NCI-H460 (cell line): ENCODE results near the gene ANKRD11. TPM values are rescaled to one million over a fixed set of nuclear protein-coding genes. Genes with fewer than 3 reads are reported as not detected.
"Not testable (repeated sequence)": the region's sequence is repeated elsewhere in the genome, so short reads cannot be mapped to it uniquely, and the experiment has no call there.

ENCODE experiments used
- DNase-seq: peaks from one replicate; pipeline ENCODE4 v3.0.0-alpha.2; 2016; ENCODE audit warnings: low read depth; ENCODE audit errors: extremely low read depth
- total RNA-seq: library from RNA; depleted of rRNA; stranded (reverse); fragments of >200 nt; shearing (Covaris generic); gene quantifications from 2 replicates; pipeline ENCODE4 v1.2.3, GENCODE V29; 2014

The ANKRD11 gene
- total RNA-seq, 1 experiment from 2014 or later, result 56.1 TPM

DNA sequence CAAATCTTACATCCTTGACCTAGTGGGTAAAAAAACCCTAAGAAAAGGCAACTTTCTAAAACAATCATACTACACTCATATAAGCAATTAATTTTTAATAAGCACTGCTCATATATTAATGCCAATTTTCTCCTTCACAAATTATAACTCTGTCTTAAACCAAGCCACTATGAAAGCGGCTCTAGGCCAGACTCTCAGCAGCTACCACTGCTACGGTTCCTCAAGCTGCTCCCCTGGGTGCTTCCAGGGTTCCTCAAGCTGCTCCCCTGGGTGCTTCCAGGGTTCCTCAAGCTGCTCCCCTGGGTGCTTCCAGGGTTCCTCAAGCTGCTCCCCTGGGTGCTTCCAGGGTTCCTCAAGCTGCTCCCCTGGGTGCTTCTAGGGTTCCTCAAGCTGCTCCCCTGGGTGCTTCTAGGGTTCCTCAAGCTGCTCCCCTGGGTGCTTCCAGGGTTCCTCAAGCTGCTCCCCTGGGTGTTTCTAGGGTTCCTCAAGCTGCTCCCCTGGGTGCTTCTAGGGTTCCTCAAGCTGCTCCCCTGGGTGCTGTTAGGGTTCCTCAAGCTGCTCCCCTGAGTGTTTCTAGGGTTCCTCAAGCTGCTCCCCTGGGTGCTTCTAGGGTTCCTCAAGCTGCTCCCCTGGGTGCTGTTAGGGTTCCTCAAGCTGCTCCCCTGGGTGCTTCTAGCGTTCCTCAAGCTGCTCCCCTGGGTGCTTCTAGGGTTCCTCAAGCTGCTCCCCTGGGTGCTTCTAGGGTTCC is 35.8 kb downstream of the ANKRD11 start:
- not testable (repeated sequence) for DNase-seq

DNA sequence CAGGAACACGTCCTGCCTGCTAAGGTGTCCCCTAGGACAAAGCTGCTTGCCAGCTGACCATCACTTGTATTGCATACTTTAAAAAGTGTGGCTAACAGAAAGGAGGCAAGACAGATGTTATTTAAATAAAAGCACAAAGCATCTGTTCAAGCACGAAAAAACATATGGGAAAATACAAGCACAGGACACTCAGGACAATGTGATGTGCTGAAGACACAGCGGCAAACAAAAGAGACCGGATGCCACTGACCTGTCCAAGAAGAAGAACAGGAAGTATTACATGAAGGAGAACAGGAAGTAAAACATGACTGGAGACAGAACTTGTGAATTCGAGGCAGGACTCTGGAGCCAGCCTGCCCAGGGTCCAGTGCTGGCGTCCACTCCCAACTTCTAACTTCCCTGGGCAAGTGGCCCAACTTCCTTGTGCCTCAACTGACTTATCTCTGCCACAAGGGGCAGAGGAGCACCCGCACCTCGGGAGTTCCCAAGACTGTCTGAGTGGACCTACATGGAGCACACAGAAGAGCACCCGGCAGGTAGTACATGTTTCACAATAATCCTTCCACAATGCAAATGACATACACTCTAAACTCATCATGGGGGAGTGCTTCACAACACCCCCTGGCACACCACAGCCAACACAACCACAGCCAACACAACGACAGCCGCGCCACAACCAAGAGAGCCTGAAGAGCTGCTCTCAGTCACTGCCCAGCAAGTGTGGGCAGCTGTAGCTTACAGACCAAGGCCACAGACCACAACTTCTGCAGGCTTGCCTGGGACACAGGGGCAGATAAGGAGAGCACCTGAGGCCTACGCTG is 36.6 kb downstream of the ANKRD11 start:
- no peak for DNase-seq

DNA sequence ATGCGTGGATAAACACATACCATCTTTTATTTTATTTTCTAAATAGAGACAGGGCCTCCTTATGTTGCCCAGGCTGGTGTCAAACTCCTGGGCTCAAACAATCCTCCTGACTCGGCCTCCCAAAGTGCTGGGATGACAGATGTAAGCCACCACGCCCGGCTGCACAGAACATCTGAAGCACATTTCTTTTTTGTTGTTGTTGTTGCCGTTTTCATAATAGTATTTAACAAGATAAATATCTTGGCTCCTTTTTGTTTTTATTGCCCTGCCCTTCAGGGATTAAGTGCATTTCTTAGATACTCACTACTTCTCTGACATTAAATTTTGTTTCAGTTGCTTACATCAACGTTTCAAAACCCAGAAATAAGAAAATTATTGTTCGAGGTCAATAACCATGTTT is 37.4 kb downstream of the ANKRD11 start:
- no peak for DNase-seq

DNA sequence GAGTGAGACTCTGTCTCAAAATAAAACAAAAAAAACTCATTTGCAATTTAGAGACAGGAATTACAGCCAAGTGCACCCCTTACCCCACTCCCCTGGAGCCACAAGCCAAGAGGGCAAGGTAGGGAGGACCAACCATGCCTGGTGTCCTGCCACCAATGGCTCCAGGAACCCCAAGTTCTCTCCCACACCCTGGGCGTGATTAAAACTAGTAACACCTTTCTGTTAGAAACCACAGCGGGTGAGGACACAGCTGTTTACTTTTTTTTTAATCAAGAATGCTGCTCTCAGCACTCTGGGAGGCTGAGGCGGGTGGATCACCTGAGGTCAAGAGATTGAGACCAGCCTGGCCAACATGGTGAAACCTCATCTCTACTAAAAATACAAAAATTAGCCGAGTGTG is 38.1 kb downstream of the ANKRD11 start:
- DNase-seq, result no peak

DNA sequence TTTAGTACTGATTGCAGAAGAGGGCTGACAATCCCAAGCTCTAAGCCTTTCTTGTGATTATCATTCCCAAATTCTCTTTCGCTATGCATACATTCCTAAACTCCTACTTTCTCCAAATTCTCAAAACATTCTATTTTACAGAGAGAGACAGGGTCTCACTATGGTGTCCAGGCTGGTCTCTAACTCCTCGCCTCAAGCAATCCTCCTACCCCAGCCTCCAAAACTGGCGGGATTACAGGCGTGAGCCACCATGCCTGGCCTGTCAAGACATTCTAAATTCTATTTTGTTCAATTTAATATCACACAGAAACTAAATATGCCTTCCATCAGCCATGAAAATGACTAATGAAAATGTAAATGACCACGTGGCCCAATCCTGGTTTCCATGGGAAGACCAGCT is 39.8 kb downstream of the ANKRD11 start:
- no peak for DNase-seq

DNA sequence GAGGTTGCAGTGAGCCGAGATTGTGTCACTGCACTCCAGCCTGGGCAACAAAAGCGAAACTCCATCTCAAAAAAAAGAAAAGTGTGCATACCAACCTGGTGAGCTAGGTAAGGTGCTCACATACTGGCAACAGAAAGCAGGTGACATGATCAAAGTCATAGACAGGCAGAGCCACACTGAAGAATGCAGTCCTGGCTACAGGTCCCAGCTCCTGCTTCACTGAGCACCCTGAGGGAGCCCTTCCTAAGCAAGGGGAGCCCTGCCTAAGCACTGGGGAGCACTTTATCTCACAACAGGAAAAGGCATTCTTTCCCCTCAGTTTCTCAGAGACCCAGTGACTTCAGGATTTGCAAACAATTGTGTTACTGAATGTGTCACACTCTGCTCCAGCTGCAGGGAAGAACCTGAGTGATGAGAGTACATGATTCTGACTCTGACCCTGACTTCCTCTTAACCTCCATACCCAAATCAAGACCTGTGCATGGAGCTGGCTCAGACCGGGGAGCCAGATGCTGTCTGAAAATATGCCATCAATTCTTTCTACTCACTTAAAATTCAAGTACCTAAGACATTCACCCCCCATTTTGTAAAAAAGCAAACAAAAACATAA is 40.5 kb downstream of the ANKRD11 start:
- no peak for DNase-seq

DNA sequence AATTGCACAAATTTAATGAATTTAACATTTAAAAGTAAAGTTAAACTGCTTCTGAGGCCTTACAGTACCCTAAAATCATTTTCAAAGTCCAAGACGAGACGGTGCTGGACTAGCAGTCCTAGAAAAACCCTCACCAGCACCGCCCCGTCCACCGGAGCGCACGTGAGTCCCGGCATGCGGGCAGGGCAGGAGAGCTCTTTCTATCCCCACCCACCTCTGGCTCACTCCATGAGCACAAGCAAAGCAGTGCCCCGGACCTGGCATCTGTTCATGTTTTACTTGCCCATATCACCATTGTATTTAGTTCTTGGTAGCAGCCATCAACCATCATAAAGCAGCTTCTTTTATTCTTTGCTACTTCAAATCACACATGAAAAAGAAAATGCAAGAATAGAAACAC is 41.7 kb downstream of the ANKRD11 start:
- no peak for DNase-seq

DNA sequence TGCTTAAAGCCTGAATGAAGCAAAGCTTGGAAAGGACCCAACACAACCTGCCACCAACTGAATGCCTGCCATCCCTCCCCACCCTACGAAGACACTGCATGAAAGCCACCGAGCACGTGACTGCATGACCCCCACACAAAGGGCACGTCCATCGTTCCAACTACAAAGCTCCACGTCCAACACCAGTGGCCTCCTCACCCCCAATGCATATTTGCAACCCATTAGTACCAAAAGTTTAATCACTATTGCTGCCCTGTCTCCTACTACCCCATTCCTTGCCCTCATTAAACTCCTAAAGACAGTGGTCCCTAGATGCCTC is 43.4 kb downstream of the ANKRD11 start:
- no peak for DNase-seq

DNA sequence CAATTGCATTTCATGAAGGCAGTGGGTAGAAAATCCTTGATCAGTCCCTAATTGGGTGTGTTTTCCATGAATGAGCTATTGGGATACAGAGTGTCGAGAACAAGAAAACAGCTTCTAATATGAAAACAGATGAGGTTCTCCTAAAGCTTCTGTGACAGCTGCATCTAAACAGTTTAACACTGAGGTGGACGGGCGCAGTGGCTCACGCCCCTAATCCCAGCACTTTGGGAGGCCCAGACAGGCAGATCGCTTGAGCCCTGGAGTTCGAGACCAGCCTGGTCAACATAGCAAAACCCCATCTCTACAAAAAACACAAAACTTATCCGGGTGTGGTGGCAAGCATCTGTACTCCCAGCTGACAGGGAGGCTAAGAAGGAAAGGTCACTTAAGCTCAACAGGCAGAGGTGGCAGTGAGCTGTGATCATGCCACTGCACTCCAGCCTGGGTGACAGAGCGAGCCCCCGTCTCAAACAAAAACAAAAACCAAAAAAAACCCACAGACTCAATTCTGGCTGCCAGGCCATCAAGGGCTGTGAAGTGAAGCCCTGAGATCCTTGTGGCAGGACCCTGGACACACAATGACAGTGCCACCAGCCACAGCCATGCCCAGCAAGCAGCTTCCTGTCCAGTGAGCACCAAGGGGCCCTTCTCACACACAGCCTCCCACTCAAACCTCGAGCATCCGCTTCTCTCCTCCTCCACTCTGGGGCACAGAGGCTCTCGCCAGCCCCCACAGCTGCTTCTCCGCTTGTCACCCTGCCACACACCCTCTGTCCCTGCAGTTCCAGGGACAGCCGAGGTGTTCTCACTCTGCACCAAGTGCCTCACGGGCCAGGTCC is 44.0 kb downstream of the ANKRD11 start:
- no peak for DNase-seq

DNA sequence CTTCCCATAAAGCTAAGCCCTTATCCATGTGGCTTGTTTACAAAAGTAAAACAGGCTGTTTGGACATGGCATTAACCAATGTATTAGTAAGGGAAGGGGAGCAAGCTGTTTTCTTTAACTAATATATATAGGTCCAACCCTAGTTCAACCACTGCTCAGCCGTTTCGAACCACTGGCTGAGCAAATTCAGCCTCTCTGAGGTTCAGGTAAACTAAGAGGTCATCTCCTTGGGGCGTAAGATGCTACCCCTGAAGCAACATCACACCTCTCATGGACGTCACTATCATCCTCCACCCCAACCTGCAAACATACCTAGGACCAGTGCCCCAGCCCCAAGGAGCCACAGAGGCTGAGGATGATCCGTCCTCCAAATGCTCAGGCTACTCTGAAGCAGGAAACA is 45.2 kb downstream of the ANKRD11 start:
- no peak for DNase-seq

DNA sequence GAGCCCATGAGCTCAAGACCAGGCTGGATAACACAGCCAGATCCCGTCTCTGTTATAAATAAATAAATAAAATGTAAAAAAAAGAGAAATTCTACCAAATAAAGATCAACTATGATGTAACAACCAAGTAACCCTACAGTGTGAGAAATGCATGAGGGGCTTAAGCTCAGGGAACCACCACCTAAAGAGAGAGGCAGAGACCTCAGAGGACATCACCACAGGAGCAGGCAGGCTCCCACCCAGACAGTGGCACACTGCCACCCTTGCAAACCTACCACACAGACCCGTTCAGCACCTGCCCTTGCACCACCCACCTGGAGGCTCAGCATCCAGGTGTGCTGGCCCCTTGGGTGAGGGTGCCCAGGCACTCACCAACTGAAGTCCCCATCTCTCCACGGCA is 45.6 kb downstream of the ANKRD11 start:
- no peak for DNase-seq

DNA sequence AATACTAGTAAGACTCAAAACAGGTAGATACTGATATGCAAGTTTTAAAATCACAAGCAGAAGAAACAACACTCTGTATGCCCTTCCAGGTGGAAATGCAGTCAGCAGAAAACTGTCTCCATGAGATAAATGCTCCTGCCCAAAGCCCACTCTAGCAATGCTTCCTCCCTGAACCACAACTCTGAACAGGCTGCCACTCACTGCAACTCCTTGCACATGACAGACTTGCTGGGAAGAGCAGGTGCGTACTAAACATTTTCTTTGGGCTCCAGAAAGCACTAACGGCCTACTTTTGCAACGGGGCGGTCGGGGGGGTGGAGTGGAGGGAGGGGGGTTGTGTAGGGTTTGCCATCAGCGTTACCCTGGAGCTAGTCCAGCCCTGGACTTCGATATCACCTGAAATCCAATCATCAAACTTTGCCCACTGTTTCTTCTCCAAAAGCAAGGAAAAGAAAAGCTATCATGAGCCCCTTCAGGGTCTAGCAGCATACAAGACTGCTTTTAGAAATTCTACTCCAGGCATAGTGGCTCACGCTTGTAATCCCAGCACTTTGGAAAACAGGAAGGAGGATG is 46.1 kb downstream of the ANKRD11 start:
- no peak for DNase-seq

DNA sequence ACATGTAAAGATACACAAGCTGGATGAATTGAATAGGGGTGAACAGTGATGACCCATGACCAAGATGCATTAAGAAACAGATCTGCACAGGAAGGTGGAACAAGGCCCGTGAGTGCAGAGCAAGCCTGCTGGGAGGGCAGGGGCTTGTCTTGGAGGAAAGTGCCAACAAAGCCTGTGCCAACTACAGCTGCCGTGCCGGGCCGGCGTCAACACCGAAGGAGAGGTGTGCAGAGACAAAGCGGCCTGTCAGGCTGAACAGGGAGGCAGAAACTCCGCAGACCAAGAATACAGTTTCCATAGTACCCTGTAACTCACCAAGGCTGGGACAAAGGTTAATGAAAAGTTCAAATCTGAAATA is 46.7 kb downstream of the ANKRD11 start:
- no peak for DNase-seq

DNA sequence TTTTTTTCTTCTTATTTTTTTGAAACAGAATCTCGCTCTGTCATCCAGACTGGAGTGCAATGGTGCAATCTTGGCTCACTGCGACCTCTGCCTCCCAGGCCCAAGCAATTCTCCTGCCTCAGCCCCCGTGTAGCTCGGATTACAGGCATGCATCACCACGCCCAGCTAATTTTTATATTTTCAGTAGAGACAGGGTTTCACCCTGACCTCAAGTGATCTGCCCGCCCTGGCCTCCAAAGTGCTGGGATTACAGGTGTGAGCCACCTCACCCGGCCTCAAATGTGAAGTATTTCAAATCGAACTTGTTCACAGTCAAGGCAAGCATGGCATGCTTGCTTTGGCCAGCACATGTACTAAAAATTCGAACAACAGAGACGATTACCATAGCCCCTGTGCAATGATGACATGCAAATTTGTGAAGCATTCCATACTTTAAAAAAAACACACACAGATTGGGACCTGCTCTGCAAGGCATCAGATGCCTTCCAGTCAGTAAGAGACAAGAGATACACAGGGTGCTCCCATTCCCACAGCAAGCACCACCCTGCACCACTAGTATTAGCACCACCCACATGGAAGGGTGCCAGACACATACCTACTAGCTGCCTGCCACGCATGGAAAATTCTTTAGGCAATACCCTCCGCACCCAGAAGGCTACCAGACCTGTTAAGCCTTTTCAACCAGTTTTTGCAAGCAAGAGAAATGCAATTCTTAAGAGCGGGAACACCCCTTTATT is 47.2 kb downstream of the ANKRD11 start:
- DNase-seq, result peak; percentile 51

DNA sequence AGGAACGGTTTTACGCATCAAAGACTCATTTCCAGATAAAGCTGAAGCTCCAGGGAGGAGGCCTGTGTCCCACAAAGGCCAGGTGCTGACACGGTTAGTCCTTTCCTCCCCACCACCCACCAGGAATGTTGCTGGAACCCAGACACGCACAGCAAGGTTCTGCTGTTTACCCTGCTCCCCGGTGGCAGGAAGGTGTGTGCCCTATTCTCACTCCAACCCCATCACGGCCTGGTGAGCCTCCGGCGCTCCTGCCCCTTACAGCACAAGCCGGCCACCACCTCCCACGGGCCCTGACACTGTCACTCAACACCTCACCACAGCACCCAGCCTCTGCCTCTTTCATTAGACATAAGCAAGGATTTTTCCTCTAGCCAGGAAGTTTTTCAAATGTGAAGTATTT is 47.8 kb downstream of the ANKRD11 start:
- DNase-seq, result no peak

DNA sequence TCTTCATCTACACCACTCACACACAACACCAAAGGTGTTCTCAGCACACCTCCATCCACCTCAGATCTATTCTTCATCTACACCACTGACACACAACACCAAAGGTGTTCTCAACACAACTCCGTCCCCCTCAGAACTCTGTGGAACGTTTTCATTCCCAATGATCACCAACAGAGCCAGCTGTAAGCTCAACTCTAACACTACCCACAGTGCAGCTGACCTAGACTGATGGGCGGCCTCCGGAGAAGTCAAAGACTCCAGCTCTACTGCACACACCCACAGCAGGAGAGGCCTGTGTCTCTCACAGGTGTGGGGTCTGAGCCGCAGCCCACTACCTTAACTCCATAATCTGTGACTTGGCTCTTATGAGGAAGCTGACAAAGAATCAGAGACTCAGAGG is 50.7 kb downstream of the ANKRD11 start:
- no peak for DNase-seq

DNA sequence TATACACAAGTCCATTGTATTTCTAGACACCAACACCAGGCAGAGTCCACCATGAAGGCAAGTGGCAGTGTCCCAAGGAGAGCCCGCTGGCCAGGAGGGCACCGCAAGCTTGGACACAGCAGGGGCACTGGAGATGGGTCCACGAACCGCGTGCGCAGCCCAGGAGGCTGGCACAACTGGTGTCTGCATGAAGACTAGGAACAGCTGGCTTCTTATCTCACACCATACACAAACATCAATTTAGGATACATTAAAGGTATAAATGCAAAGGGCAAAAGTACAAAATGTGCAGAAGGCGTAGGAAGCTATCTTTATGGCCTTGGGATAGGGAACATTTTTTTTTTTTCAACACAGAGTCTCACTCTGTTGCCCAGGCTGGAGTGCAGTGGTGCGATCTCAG is 52.4 kb downstream of the ANKRD11 start:
- no peak for DNase-seq

DNA sequence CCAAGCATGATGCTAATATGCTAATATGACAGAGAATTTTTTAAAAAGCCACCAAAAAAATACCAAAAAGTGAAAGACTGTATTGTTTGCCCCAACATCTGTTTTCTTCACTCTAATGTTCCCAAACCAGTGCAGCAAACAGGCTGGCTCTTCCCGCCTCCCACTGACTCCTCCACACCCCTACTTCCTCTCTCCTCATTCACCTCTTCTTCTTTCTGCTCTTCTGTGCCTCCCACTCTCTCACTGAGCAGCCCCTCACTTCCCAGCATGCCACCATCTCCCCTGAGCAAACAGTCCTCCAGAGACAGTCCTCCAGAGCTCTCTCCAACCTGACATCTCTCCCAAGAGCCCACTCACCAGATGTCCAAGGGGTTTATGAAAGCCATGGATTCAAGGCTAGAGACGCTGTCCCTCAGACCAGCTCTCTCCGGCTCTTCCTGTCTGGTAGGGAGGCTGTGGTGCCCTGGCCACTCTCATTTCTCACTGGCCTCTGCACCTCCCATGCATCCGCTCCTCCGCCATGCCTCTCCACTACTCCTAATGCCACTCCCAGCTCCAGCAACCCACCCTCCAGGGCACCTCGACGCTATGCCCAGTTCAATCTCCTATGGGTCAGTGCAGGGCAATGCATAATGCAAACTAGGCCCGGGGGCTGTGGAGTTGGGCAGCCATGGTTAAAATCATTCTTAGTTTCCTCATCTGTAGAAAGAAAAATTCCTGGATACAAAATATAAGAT is 52.9 kb downstream of the ANKRD11 start:
- no peak for DNase-seq

DNA sequence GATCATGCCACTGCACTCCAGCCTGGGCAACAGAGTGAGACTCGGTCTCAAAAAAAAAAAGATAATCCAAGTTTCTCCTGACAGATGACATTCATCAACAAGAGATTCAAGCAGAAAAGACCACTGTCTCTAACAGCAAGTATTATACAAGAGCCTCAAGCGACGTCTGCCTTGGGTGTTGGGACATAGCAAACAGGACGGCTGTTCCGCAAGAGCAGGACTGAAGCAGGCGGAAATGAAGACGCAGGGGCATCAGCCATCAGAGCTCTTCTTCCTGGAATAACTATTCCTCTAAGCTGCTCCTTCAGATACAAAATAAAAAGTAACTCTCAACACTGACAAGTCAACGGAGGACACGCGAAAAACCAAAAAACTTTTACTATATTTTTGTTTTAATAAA is 54.0 kb downstream of the ANKRD11 start:
- no peak for DNase-seq
